AG08396 (cell line): ENCODE data around the gene MPP7.
"Not testable (repeated sequence)": the region's sequence is repeated elsewhere in the genome, so short reads cannot be mapped to it uniquely, and the experiment has no call there.

Experiments
- DNase-seq: peaks from one replicate; pipeline ENCODE4 v3.0.0; 2012; ENCODE audit warnings: low spot score, mixed read lengths

Gene MPP7

GRCh38 chr10:28302638-28303488, at the start of gene MPP7:
MPP7 (minus strand) TSS chr10:28303064; CDS start chr10:28238604, 64,460 bp downstream.
- peak; percentile 97 for DNase-seq

- DNase-seq: no peak
Measured at GRCh38 chr10:28349892-28350291, 47.0 kb upstream of the MPP7 start.

GRCh38 chr10:28343987-28344895, 41.4 kb upstream of the MPP7 start:
- no peak for DNase-seq

GRCh38 chr10:28343252-28343651, 40.4 kb upstream of the MPP7 start:
- DNase-seq: no peak

- not testable (repeated sequence) for DNase-seq
Measured at GRCh38 chr10:28341679-28342078, 38.8 kb upstream of the MPP7 start.

- DNase-seq: no peak
Measured at GRCh38 chr10:28332726-28333125, 29.9 kb upstream of the MPP7 start.

- peak; percentile 57 for DNase-seq
Measured at GRCh38 chr10:28331841-28332240, 29.0 kb upstream of the MPP7 start.

- no peak for DNase-seq
Measured at GRCh38 chr10:28331066-28331465, 28.2 kb upstream of the MPP7 start.

GRCh38 chr10:28328346-28328745, 25.5 kb upstream of the MPP7 start:
- no peak for DNase-seq

GRCh38 chr10:28327491-28327880, 24.6 kb upstream of the MPP7 start:
- DNase-seq: no peak

- DNase-seq: no peak
Measured at GRCh38 chr10:28326516-28327490, 23.9 kb upstream of the MPP7 start.

- DNase-seq: no peak
Measured at GRCh38 chr10:28320799-28321198, 17.9 kb upstream of the MPP7 start.

- DNase-seq: no peak
Measured at GRCh38 chr10:28320090-28320489, 17.2 kb upstream of the MPP7 start.

- DNase-seq: not testable (repeated sequence)
Measured at GRCh38 chr10:28319061-28319460, 16.2 kb upstream of the MPP7 start.

GRCh38 chr10:28318626-28319025, 15.8 kb upstream of the MPP7 start:
- DNase-seq: no peak

- DNase-seq: no peak
Measured at GRCh38 chr10:28317760-28318159, 14.9 kb upstream of the MPP7 start.

GRCh38 chr10:28316696-28317095, 13.8 kb upstream of the MPP7 start:
- DNase-seq: no peak

GRCh38 chr10:28315140-28315539, 12.3 kb upstream of the MPP7 start:
- no peak for DNase-seq

- no peak for DNase-seq
Measured at GRCh38 chr10:28314211-28314610, 11.3 kb upstream of the MPP7 start.

- no peak for DNase-seq
Measured at GRCh38 chr10:28312572-28312971, 9.7 kb upstream of the MPP7 start.

GRCh38 chr10:28311104-28311503, 8.2 kb upstream of the MPP7 start:
- DNase-seq: no peak

- DNase-seq: no peak
Measured at GRCh38 chr10:28307267-28307666, 4.4 kb upstream of the MPP7 start.
